IMR-90 (cell line): Measurements from ENCODE around the gene GPI. TPM values are rescaled to one million over a fixed set of nuclear protein-coding genes. Genes with fewer than 3 reads are reported as not detected.

Source experiments
- ATAC-seq: fragments of 200-7000 bp; cut with Tn5 transposase; 2 replicates; pipeline ENCODE4 v1.9.1; 2020; ENCODE audit warnings: low read depth, mild to moderate bottlenecking, moderate library complexity
- BruUV-seq: library from RNA; stranded (reverse); fragments of 400-500 nt; replicated peaks from 2 replicates; lab custom pipeline; 2021; lab: Mats Ljungman, UMichigan
- CTCF ChIA-PET: fragments of 300-600 bp; formaldehyde crosslinking; extraction: SDS; loops from one replicate; lab custom pipeline; 2021; ENCODE audit warnings: antibody characterized with exemption; lab: Yijun Ruan, JAX
- POLR2A ChIA-PET: fragments of 300-600 bp; sonication (Branson Sonifier 250); formaldehyde crosslinking; loops from one replicate; lab custom pipeline; 2022; ENCODE audit warnings: antibody characterized with exemption; ENCODE audit not compliant: unreplicated experiment; lab: Charles Lee
- DNase-seq: peaks from one replicate; pipeline ENCODE4 v3.0.0; 2013
- H2AFZ ChIP-seq: replicated peaks from 2 replicates; pipeline ENCODE3; 2013; ENCODE audit warnings: low read length, mild to moderate bottlenecking; ENCODE audit not compliant: poor library complexity
- H2AK5ac ChIP-seq: 2 replicates; pipeline ENCODE4 v1.6.1; 2013; ENCODE audit warnings: low read depth, low read length, inconsistent platforms
- H2AK9ac ChIP-seq: replicated peaks from 2 replicates; pipeline ENCODE3; 2013; ENCODE audit warnings: mild to moderate bottlenecking, low read depth, low read length, moderate library complexity; ENCODE audit not compliant: poor library complexity
- H2BK120ac ChIP-seq: 2 replicates; pipeline ENCODE4 v1.6.1; 2013; ENCODE audit warnings: low read depth, low read length, inconsistent platforms
- H2BK15ac ChIP-seq: 3 replicates; pipeline ENCODE4 v1.6.1; 2013; ENCODE audit warnings: low read depth, low read length, inconsistent platforms
- H2BK20ac ChIP-seq: 2 replicates; pipeline ENCODE4 v1.6.1; 2013; ENCODE audit warnings: low read depth, mild to moderate bottlenecking, inconsistent platforms, low read length, moderate library complexity
- H2BK5ac ChIP-seq: 2 replicates; pipeline ENCODE4 v1.6.1; 2013; ENCODE audit warnings: mild to moderate bottlenecking, low read depth, low read length, inconsistent platforms; ENCODE audit not compliant: poor library complexity, severe bottlenecking
- H3K14ac ChIP-seq: replicated peaks from 2 replicates; pipeline ENCODE4 v1.6.1; 2013; ENCODE audit warnings: low read depth, low read length, inconsistent platforms
- H3K18ac ChIP-seq: 2 replicates; pipeline ENCODE4 v1.6.1; 2013; ENCODE audit warnings: low read depth, low read length, control low read depth
- H3K23ac ChIP-seq: 2 replicates; pipeline ENCODE4 v1.6.1; 2013; ENCODE audit warnings: low read depth, low read length, inconsistent platforms
- H3K27ac ChIP-seq: 2 replicates; pipeline ENCODE4 v1.5.1; 2013; ENCODE audit warnings: mild to moderate bottlenecking, control low read depth, low read length; ENCODE audit not compliant: insufficient read depth
- H3K27me3 ChIP-seq: 2 replicates; pipeline ENCODE4 v1.6.1; 2013; ENCODE audit warnings: low read length; ENCODE audit not compliant: control insufficient read depth, insufficient read depth
- H3K36me3 ChIP-seq: 2 replicates; pipeline ENCODE4 v1.6.1; 2013; ENCODE audit warnings: low read length, mixed read lengths; ENCODE audit not compliant: control insufficient read depth, insufficient read depth
- H3K4ac ChIP-seq: 2 replicates; pipeline ENCODE4 v1.6.1; 2013; ENCODE audit warnings: low read depth, low read length, inconsistent platforms
- H3K4me1 ChIP-seq: 2 replicates; pipeline ENCODE4 v1.6.1; 2013; ENCODE audit warnings: low read length, mixed read lengths; ENCODE audit not compliant: control insufficient read depth, insufficient read depth
- H3K4me2 ChIP-seq: 2 replicates; pipeline ENCODE4 v1.6.1; 2013; ENCODE audit warnings: low read depth, mild to moderate bottlenecking, control low read depth, low read length, moderate library complexity
- H3K4me3 ChIP-seq: 2 replicates; pipeline ENCODE4 v1.5.1; 2013; ENCODE audit warnings: low read depth, mild to moderate bottlenecking, control low read depth, low read length, moderate library complexity; ENCODE audit not compliant: insufficient read depth
- H3K56ac ChIP-seq: 2 replicates; pipeline ENCODE4 v1.6.1; 2013; ENCODE audit warnings: low read length, inconsistent platforms; ENCODE audit not compliant: insufficient read depth; ENCODE audit errors: extremely low read depth
- H3K79me1 ChIP-seq, 2 experiments: 2 replicates each; pipeline ENCODE4 v1.6.1; 2013; ENCODE audit warnings: low read length in 2 of 2, inconsistent platforms in 1 of 2, low read depth in 1 of 2
- H3K9ac ChIP-seq: 2 replicates; pipeline ENCODE4 v1.6.1; 2013; ENCODE audit warnings: low read depth, low read length, control low read depth
- H3K9me1 ChIP-seq: 2 replicates; pipeline ENCODE4 v1.6.1; 2013; ENCODE audit warnings: low read length, inconsistent platforms; ENCODE audit not compliant: insufficient read depth
- H3K9me3 ChIP-seq: 2 replicates; pipeline ENCODE4 v1.6.1; 2013; ENCODE audit warnings: low read length; ENCODE audit not compliant: control insufficient read depth, insufficient read depth
- H4K20me1 ChIP-seq: 2 replicates; pipeline ENCODE4 v1.6.1; 2013; ENCODE audit warnings: low read length, inconsistent platforms; ENCODE audit not compliant: insufficient read depth
- H4K5ac ChIP-seq: 2 replicates; pipeline ENCODE4 v1.6.1; 2013; ENCODE audit warnings: mild to moderate bottlenecking, low read depth, low read length, control low read depth
- H4K8ac ChIP-seq, 2 experiments: 2 replicates each; pipeline ENCODE4 v1.6.1; 2013; ENCODE audit warnings: low read depth in 2 of 2, low read length in 2 of 2, control low read depth in 1 of 2, inconsistent platforms in 1 of 2
- H4K91ac ChIP-seq: 2 replicates; pipeline ENCODE4 v1.6.1; 2013; ENCODE audit warnings: low read depth, low read length, inconsistent platforms; ENCODE audit not compliant: insufficient read depth
- BHLHE40 ChIP-seq: fragments of 150-350 bp; IDR thresholded peaks from 2 replicates; pipeline ENCODE4 v1.6.1; 2016; ENCODE audit warnings: mild to moderate bottlenecking, low read depth, low read length
- CEBPB ChIP-seq: IDR thresholded peaks from 2 replicates; pipeline ENCODE4 v1.6.1; 2012; ENCODE audit warnings: low read depth, low read length, improper control_type of control experiment
- CHD1 ChIP-seq: IDR thresholded peaks from 2 replicates; pipeline ENCODE4 v1.6.1; 2012; ENCODE audit warnings: low read depth, low read length, improper control_type of control experiment
- ELK1 ChIP-seq: fragments of 150-350 bp; IDR thresholded peaks from 2 replicates; pipeline ENCODE4 v1.6.1; 2016; ENCODE audit warnings: low read depth, mild to moderate bottlenecking, low read length, moderate library complexity, borderline replicate concordance
- FOS ChIP-seq: fragments of 150-350 bp; IDR thresholded peaks from 2 replicates; pipeline ENCODE4 v1.6.1; 2016; ENCODE audit warnings: low read depth, low read length
- MAFK ChIP-seq: IDR thresholded peaks from 2 replicates; pipeline ENCODE4 v1.6.1; 2012; ENCODE audit warnings: low read depth, low read length, improper control_type of control experiment
- MAZ ChIP-seq: IDR thresholded peaks from 2 replicates; pipeline ENCODE4 v1.6.1; 2012; ENCODE audit warnings: low read depth, mild to moderate bottlenecking, low read length, improper control_type of control experiment, moderate library complexity, borderline replicate concordance
- MXI1 ChIP-seq: IDR thresholded peaks from 2 replicates; pipeline ENCODE4 v1.6.1; 2012; ENCODE audit warnings: low read depth, mild to moderate bottlenecking, low read length, moderate library complexity, borderline replicate concordance
- NFE2L2 ChIP-seq: fragments of 150-350 bp; IDR thresholded peaks from 2 replicates; pipeline ENCODE4 v1.6.1; 2016; ENCODE audit warnings: low read depth, mild to moderate bottlenecking, low read length
- POLR2A ChIP-seq: IDR thresholded peaks from 2 replicates; pipeline ENCODE4 v1.6.1; 2012; ENCODE audit warnings: mild to moderate bottlenecking, low read depth, low read length
- RAD21 ChIP-seq: IDR thresholded peaks from 2 replicates; pipeline ENCODE4 v1.6.1; 2012; ENCODE audit warnings: low read length, improper control_type of control experiment
- RCOR1 ChIP-seq: IDR thresholded peaks from 2 replicates; pipeline ENCODE4 v1.6.1; 2012; ENCODE audit warnings: mild to moderate bottlenecking, low read length, improper control_type of control experiment; ENCODE audit not compliant: insufficient replicate concordance
- RFX5 ChIP-seq: IDR thresholded peaks from 2 replicates; pipeline ENCODE4 v1.8.0; 2012; ENCODE audit warnings: low read depth, mild to moderate bottlenecking, low read length, moderate library complexity
- SMC3 ChIP-seq: fragments of 150-350 bp; IDR thresholded peaks from 2 replicates; pipeline ENCODE4 v1.6.1; 2016; ENCODE audit warnings: low read depth, mild to moderate bottlenecking, antibody characterized with exemption, low read length, moderate library complexity
- WGBS, 2 experiments: methylation state at CpG; one replicate each; pipeline versions ENCODE4 v1.1.5 to v1.1.7; 2013; ENCODE audit warnings: missing lambda C conversion rate in 2 of 2; ENCODE audit not compliant: insufficient read length in 1 of 2; ENCODE audit errors: extremely low coverage in 2 of 2; 5-methylcytosine and 5-hydroxymethylcytosine counted together
- dilution Hi-C: fragments of 300-500 bp; cut with HindIII; formaldehyde crosslinking; loops from one replicate; pipeline ENCODE4 v1.14.3; 2018; ENCODE audit warnings: low sequenced_read_pairs; ENCODE audit not compliant: unreplicated experiment
- in situ Hi-C: fragments of 300-500 bp; cut with MboI; formaldehyde crosslinking; loops from 3 replicates; pipeline ENCODE4 v1.14.3; 2019; ENCODE audit warnings: low sequenced_read_pairs, inconsistent platforms, mixed read lengths
- intact Hi-C: fragments of 100-400 bp; cut with micrococcal nuclease; formaldehyde crosslinking; loops from 2 replicates; pipeline ENCODE4 v1.10.0; 2022
- polyA plus RNA-seq, 3 experiments: library from polyadenylated mRNA; depleted of rRNA; stranded (reverse); fragments of >200 nt; gene quantifications; 2 replicates each; pipeline ENCODE4 v1.2.3, GENCODE V29; 2012; ENCODE audit warnings: low replicate concordance in 1 of 3
- total RNA-seq: library from RNA; depleted of rRNA; stranded (reverse); fragments of >200 nt; gene quantifications from 2 replicates; pipeline ENCODE4 v1.2.3, GENCODE V29; 2012
- TF ChIP-seq, protein P1 (sequence below): fragments of 150-350 bp; IDR thresholded peaks from 2 replicates; pipeline ENCODE4 v1.6.1; 2017; ENCODE audit warnings: mild to moderate bottlenecking, antibody characterized with exemption, low read length, low read depth
- TF ChIP-seq, protein P2 (sequence below): conservative IDR thresholded peaks from 2 replicates; pipeline ENCODE4 v1.5.1; 2012; ENCODE audit warnings: mild to moderate bottlenecking, low read depth, low read length, improper control_type of control experiment

GPI gene
- total and polyA plus RNA-seq, 2 of the 4 experiments (the other 2 are of a cell fraction): 147 to 239 TPM

DNA sequence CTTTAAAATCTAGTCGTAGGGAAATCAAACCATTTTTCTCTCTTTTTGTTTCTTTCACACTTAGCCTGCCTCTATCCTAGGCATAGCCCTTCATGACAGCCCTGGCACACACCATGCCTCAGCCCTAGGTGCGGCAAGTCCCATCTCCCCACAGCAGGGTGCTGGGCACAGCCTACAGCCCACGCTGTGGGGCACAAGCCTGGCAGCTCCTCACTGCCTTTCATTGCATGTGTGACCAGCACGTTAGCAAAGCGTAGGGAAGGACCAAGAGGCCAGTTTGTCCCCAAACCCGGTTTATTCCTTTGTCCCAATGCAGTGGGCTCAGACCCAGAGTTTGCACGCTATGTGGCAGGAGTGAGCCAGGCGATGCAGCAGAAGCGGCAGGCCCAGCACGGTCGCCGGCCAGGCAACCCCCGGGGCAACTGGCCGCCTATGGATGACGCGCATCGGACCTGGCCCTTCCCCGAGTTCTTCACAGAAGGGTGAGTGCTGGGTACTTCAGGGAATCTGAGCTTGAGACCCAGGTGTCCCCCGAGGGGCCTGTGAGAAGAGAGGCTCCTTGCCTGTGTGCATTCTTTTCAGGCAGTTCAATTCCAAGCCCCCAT, 17.3 kb upstream of the GPI start:
- no peak overlapping the region for H2BK20ac ChIP-seq
- 92% methylated on average over 5 of the region's 19 CpGs; no CpG with 5 or more reads in 1 of the 2 experiments for WGBS, 2 experiments
- H4K8ac ChIP-seq: no peak overlapping the region
- H3K4ac ChIP-seq: no peak overlapping the region
- no peaks in the 10 kb centered on the region for H3K27me3 ChIP-seq
- H3K9me1 ChIP-seq: no peaks in the 10 kb centered on the region
- H3K56ac ChIP-seq: no peak overlapping the region
- H3K23ac ChIP-seq: no peak overlapping the region
- H3K9me3 ChIP-seq: no peaks in the 10 kb centered on the region
- H2AFZ ChIP-seq: no peak overlapping the region
- peak overlapping the region; percentile 42 for H2AK9ac ChIP-seq
- no peak for DNase-seq
- H3K4me3 ChIP-seq: no peak overlapping the region
- ATAC-seq: no peak
- H4K5ac ChIP-seq: no peak overlapping the region
- H3K9ac ChIP-seq: no peak overlapping the region
- no peak overlapping the region for H2BK120ac ChIP-seq
- H2BK15ac ChIP-seq: no peak overlapping the region
- no peak overlapping the region for H3K27ac ChIP-seq
- H3K18ac ChIP-seq: no peak overlapping the region
- H3K4me1 ChIP-seq: no peaks in the 10 kb centered on the region
- BruUV-seq: no TSS peak
- ChIA-PET POLR2A (no interaction called here), CTCF (interaction anchor here (0.6 kb wide), 1 partner anchor 15 kb away, joined by 4 read pairs; no protein-coding TSS in a partner anchor)
- TF ChIP-seq RCOR1 (no peak), SMC3 (no peak), ELK1 (no peak), MAFK (no peak), MXI1 (no peak), CHD1 (no peak), FOS (no peak), CEBPB (no peak), RFX5 (no peak), MAZ (no peak), NFE2L2 (no peak), RAD21 (no peak), BHLHE40 (no peak), POLR2A (no peak)
- TF ChIP-seq, protein P1, sequence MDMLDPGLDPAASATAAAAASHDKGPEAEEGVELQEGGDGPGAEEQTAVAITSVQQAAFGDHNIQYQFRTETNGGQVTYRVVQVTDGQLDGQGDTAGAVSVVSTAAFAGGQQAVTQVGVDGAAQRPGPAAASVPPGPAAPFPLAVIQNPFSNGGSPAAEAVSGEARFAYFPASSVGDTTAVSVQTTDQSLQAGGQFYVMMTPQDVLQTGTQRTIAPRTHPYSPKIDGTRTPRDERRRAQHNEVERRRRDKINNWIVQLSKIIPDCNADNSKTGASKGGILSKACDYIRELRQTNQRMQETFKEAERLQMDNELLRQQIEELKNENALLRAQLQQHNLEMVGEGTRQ: no peak
- TF ChIP-seq, protein P2, sequence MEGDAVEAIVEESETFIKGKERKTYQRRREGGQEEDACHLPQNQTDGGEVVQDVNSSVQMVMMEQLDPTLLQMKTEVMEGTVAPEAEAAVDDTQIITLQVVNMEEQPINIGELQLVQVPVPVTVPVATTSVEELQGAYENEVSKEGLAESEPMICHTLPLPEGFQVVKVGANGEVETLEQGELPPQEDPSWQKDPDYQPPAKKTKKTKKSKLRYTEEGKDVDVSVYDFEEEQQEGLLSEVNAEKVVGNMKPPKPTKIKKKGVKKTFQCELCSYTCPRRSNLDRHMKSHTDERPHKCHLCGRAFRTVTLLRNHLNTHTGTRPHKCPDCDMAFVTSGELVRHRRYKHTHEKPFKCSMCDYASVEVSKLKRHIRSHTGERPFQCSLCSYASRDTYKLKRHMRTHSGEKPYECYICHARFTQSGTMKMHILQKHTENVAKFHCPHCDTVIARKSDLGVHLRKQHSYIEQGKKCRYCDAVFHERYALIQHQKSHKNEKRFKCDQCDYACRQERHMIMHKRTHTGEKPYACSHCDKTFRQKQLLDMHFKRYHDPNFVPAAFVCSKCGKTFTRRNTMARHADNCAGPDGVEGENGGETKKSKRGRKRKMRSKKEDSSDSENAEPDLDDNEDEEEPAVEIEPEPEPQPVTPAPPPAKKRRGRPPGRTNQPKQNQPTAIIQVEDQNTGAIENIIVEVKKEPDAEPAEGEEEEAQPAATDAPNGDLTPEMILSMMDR: no peak
- peaks cover 10 to 31% of the 10 kb centered on the region in 2 experiments; a peak in 3 of 4 replicates for H3K79me1 ChIP-seq
- intact Hi-C loops: loop anchor here (5.0 kb wide), 3 partner anchors 170 to 365 kb away; no protein-coding TSS in a partner anchor
- H3K4me2 ChIP-seq: no peak overlapping the region
- H4K20me1 ChIP-seq: peaks cover 5% of the 10 kb centered on the region; the same call in 1 of the 2 replicates
- no peak overlapping the region for H2AK5ac ChIP-seq
- H3K36me3 ChIP-seq: peaks cover 44% of the 10 kb centered on the region
- dilution Hi-C loops: no loop called here
- in situ Hi-C loops: loop anchor here (25.0 kb wide), 1 partner anchor 560 kb away; the partner anchor contains the start of gene KCTD15
- no peak overlapping the region for H4K91ac ChIP-seq
- H3K14ac ChIP-seq: no peak overlapping the region
- H2BK5ac ChIP-seq: no peak overlapping the region
